ENCODE results near the gene FOSL1.

FOSL1 gene

DNA sequence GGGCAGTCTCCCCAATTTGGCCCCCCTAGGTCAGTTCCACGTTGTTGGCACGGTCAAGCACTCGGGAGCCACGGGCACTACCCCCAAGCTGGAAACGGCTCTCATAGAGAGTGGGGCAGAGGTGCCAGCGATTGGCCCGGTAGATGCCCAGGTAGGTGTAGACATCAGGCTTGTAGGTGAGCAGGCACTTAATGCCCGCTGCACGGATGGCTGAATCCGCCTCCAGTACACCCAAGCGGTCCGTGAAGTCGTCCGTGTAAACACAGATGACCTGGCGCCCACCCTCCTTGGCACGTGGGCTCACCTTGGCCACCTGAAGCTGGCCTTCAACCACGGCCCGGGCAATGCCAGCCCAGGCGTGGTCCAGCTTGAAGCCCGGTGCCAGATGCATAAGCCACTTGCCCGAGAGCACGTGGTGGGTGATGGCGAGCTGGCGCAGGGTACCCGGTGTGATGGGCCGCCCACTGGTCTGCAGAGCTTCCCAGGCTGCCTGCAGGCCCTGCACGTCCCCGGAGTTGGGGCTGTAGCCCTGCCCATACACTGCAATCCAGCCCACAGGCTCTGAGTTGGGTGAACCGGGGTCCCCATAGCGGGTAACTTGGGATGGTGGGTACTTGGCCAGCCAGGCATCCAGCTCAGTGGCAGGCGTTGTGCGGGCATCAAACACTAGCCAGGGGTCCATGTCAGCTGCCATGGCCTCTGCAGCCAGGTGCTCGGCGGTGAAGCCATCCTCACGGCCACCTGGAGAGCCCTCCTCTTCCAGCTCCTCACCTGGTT, 17.4 kb upstream of the FOSL1 start:
- TF ChIP-seq, protein P1, sequence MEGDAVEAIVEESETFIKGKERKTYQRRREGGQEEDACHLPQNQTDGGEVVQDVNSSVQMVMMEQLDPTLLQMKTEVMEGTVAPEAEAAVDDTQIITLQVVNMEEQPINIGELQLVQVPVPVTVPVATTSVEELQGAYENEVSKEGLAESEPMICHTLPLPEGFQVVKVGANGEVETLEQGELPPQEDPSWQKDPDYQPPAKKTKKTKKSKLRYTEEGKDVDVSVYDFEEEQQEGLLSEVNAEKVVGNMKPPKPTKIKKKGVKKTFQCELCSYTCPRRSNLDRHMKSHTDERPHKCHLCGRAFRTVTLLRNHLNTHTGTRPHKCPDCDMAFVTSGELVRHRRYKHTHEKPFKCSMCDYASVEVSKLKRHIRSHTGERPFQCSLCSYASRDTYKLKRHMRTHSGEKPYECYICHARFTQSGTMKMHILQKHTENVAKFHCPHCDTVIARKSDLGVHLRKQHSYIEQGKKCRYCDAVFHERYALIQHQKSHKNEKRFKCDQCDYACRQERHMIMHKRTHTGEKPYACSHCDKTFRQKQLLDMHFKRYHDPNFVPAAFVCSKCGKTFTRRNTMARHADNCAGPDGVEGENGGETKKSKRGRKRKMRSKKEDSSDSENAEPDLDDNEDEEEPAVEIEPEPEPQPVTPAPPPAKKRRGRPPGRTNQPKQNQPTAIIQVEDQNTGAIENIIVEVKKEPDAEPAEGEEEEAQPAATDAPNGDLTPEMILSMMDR (IDR thresholded peaks at IDR 0.05; ENCODE audit: insufficient read depth, low read length, poor library complexity, severe bottlenecking), result no peak
- no peak for TF ChIP-seq EZH2phosphoT487 (conservative IDR thresholded peaks at IDR 0.05; ENCODE audit: low read length)
- Histone ChIP-seq H3K36me3 (ENCODE audit: low read length) (no peaks in the 10 kb centered on the region), H3K79me2 (ENCODE audit: insufficient read depth, low read length) (no peaks in the 10 kb centered on the region), H2AFZ (ENCODE audit: low read depth, low read length, severe bottlenecking) (no peak overlapping the region), H3K4me2 (ENCODE audit: low read depth, low read length, poor library complexity, severe bottlenecking) (peak overlapping the region; percentile 87), H3K27ac (ENCODE audit: low read depth, low read length) (no peak overlapping the region), H3F3A (ENCODE audit: insufficient read depth) (no peaks in the 10 kb centered on the region), H3K9ac (ENCODE audit: low read length) (peak overlapping the region; percentile 76; the same call in 1 of the 2 replicates), H3K9me2 (replicated peaks; ENCODE audit: insufficient read depth, low read length) (no peaks in the 10 kb centered on the region), H3K9me3 (ENCODE audit: insufficient read depth, low read length) (no peaks in the 10 kb centered on the region), H3K27me3 (ENCODE audit: low read length) (no peaks in the 10 kb centered on the region), H3K4me3 (ENCODE audit: insufficient read depth, low read length, poor library complexity, severe bottlenecking) (peak overlapping the region; percentile 73), H4K20me1 (ENCODE audit: low read depth, low read length) (no peaks in the 10 kb centered on the region)

DNA sequence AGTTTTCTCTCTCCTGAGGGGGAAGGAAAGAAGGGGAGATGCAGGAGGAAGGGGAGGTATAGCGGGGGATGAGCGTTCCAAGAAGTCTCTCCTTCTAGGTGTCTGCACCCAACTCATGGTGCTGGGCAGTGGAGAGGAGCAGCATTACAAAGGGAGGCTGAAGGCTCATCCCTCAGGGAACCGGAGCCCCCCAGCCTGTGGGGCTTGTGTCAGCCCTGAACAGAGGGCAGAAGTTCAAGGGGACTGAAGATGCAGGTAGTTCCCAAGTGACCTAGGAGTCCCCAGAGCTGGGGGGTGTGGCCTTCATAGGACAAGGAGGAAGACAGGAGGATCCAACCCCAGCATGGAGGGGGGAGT, 16.9 kb upstream of the FOSL1 start:
- Histone ChIP-seq H3K4me3 (ENCODE audit: insufficient read depth, low read length, poor library complexity, severe bottlenecking) (no peak overlapping the region), H3K36me3 (ENCODE audit: low read length) (no peaks in the 10 kb centered on the region), H2AFZ (ENCODE audit: low read depth, low read length, severe bottlenecking) (no peak overlapping the region), H3K9me2 (replicated peaks; ENCODE audit: insufficient read depth, low read length) (no peaks in the 10 kb centered on the region), H3K9ac (ENCODE audit: low read length) (no peak overlapping the region), H3K79me2 (ENCODE audit: insufficient read depth, low read length) (no peaks in the 10 kb centered on the region), H3K27me3 (ENCODE audit: low read length) (no peaks in the 10 kb centered on the region), H3K27ac (ENCODE audit: low read depth, low read length) (no peak overlapping the region), H3K4me2 (ENCODE audit: low read depth, low read length, poor library complexity, severe bottlenecking) (no peak overlapping the region), H4K20me1 (ENCODE audit: low read depth, low read length) (no peaks in the 10 kb centered on the region), H3K9me3 (ENCODE audit: insufficient read depth, low read length) (no peaks in the 10 kb centered on the region), H3F3A (ENCODE audit: insufficient read depth) (no peaks in the 10 kb centered on the region)
- no peak for TF ChIP-seq EZH2phosphoT487 (conservative IDR thresholded peaks at IDR 0.05; ENCODE audit: low read length)
- TF ChIP-seq, protein P1 (IDR thresholded peaks at IDR 0.05; ENCODE audit: insufficient read depth, low read length, poor library complexity, severe bottlenecking), result no peak

DNA sequence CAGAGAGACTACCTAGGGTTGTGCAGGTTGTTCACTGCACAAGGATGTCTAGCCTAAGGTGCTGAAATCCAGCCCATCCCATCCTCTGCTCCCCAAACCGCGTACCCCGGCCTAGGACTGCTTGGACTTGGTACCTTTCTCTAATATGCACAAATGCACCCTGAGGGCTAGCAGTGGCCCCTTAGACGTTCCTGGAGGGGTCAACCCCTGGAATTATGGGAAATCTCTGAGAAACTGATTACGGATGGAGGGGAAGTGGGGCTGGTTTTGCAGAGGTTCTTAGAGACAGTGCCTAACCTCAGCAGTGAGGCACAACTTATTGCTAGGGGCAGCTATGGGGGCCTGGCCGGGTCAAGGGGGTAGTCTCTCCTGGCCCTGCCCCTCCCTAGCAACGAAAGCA, 16.2 kb upstream of the FOSL1 start:
- H4K20me1 ChIP-seq (ENCODE audit: low read depth, low read length), result no peaks in the 10 kb centered on the region
- no peaks in the 10 kb centered on the region for H3K79me2 ChIP-seq (ENCODE audit: insufficient read depth, low read length)
- no peak for TF ChIP-seq EZH2phosphoT487 (conservative IDR thresholded peaks at IDR 0.05; ENCODE audit: low read length)
- TF ChIP-seq, protein P1 (IDR thresholded peaks at IDR 0.05; ENCODE audit: insufficient read depth, low read length, poor library complexity, severe bottlenecking), result no peak
- H3K27ac ChIP-seq (ENCODE audit: low read depth, low read length), result no peak overlapping the region
- H3K27me3 ChIP-seq (ENCODE audit: low read length), result no peaks in the 10 kb centered on the region
- H3F3A ChIP-seq (ENCODE audit: insufficient read depth), result no peaks in the 10 kb centered on the region
- no peak overlapping the region for H3K4me2 ChIP-seq (ENCODE audit: low read depth, low read length, poor library complexity, severe bottlenecking)
- H3K9me2 ChIP-seq (replicated peaks; ENCODE audit: insufficient read depth, low read length), result no peaks in the 10 kb centered on the region
- no peak overlapping the region for H2AFZ ChIP-seq (ENCODE audit: low read depth, low read length, severe bottlenecking)
- no peak overlapping the region for H3K4me3 ChIP-seq (ENCODE audit: insufficient read depth, low read length, poor library complexity, severe bottlenecking)
- no peaks in the 10 kb centered on the region for H3K36me3 ChIP-seq (ENCODE audit: low read length)
- no peak overlapping the region for H3K9ac ChIP-seq (ENCODE audit: low read length)
- H3K9me3 ChIP-seq (ENCODE audit: insufficient read depth, low read length), result no peaks in the 10 kb centered on the region
